H1 (cell line): ENCODE measurements around the gene NOL12. TPM values are rescaled to one million over a fixed set of nuclear protein-coding genes. Genes with fewer than 3 reads are reported as not detected.

Source experiments
- CTCF ChIA-PET: fragments of 300-600 bp; sonication (Branson Sonifier 250); formaldehyde crosslinking; loops from one replicate; lab custom pipeline; 2021; ENCODE audit not compliant: partially characterized antibody; lab: Charles Lee
- POLR2A ChIA-PET: fragments of 300-600 bp; sonication (Branson Sonifier 250); formaldehyde crosslinking; loops from one replicate; lab custom pipeline; 2021; ENCODE audit warnings: inconsistent platforms; ENCODE audit not compliant: partially characterized antibody; lab: Charles Lee
- DNase-seq, 2 experiments: peaks; one replicate each; pipeline versions ENCODE4 v3.0.0 to v3.0.0-alpha.2; 2010 to 2022; ENCODE audit warnings: low spot score in 2 of 2, low read depth in 1 of 2, mixed read lengths in 1 of 2
- FAIRE-seq: peaks from 2 replicates; lab custom pipeline; 2011; peaks lifted over from hg19 to GRCh38; lab: Jason Lieb, UNC
- H2AFZ ChIP-seq: 2 replicates; pipeline ENCODE4 v1.8.1; 2012; ENCODE audit warnings: low read length, inconsistent platforms
- H2AK5ac ChIP-seq: 2 replicates; pipeline ENCODE4 v1.6.1; 2013; ENCODE audit warnings: low read depth, low read length
- H2BK120ac ChIP-seq: replicated peaks from 2 replicates; pipeline ENCODE3; 2013; ENCODE audit warnings: low read depth, low read length, inconsistent platforms
- H2BK12ac ChIP-seq: 2 replicates; pipeline ENCODE4 v1.6.1; 2013; ENCODE audit warnings: low read depth, low read length
- H2BK15ac ChIP-seq: 2 replicates; pipeline ENCODE4 v1.6.1; 2013; ENCODE audit warnings: low read length
- H2BK20ac ChIP-seq: 2 replicates; pipeline ENCODE4 v1.6.1; 2013; ENCODE audit warnings: low read length
- H2BK5ac ChIP-seq: 2 replicates; pipeline ENCODE4 v1.6.1; 2013; ENCODE audit warnings: low read depth, low read length
- H3K14ac ChIP-seq: 2 replicates; pipeline ENCODE4 v1.6.1; 2013; ENCODE audit warnings: inconsistent platforms; ENCODE audit not compliant: insufficient read length
- H3K18ac ChIP-seq: 2 replicates; pipeline ENCODE4 v1.6.1; 2013; ENCODE audit warnings: low read length; ENCODE audit errors: extremely low read depth
- H3K23ac ChIP-seq: 2 replicates; pipeline ENCODE4 v1.6.1; 2013; ENCODE audit warnings: inconsistent platforms; ENCODE audit not compliant: insufficient read length
- H3K23me2 ChIP-seq: 2 replicates; pipeline ENCODE4 v1.6.1; 2013; ENCODE audit warnings: low read depth, low read length
- H3K27ac ChIP-seq: 2 replicates; pipeline ENCODE4 v1.6.1; 2011; ENCODE audit warnings: low read depth, low read length, inconsistent platforms
- H3K27me3 ChIP-seq, 4 experiments: replicated peaks in 1 of 4; 1 replicate in 1 of 4; 2 replicates in 3 of 4; pipeline versions ENCODE4 v1.6.1 to v1.8.1; 2011 to 2013; ENCODE audit warnings: low read length in 3 of 4, mild to moderate bottlenecking in 3 of 4, inconsistent platforms in 2 of 4, mixed read lengths in 2 of 4, moderate library complexity in 1 of 4; ENCODE audit not compliant: control insufficient read depth in 3 of 4, insufficient read depth in 3 of 4; ENCODE audit errors: extremely low read depth in 1 of 4
- H3K36me3 ChIP-seq, 4 experiments: 2 replicates each; pipeline versions ENCODE4 v1.6.1 to v1.8.1; 2011 to 2013; ENCODE audit warnings: mild to moderate bottlenecking in 4 of 4, low read length in 3 of 4, moderate library complexity in 2 of 4, control low read depth in 1 of 4, inconsistent platforms in 1 of 4; ENCODE audit not compliant: insufficient read depth in 4 of 4, control insufficient read depth in 2 of 4
- H3K4ac ChIP-seq: replicated peaks from 2 replicates; pipeline ENCODE3; 2013; ENCODE audit warnings: low read length, low read depth, mixed read lengths, inconsistent platforms; ENCODE audit not compliant: insufficient read length
- H3K4me1 ChIP-seq, 4 experiments: replicated peaks in 1 of 4; 1 replicate in 1 of 4; 2 replicates in 3 of 4; pipeline versions ENCODE4 v1.6.1 to v1.8.1; 2011 to 2013; ENCODE audit warnings: low read length in 3 of 4, inconsistent platforms in 2 of 4, mixed read lengths in 1 of 4; ENCODE audit not compliant: insufficient read depth in 4 of 4, control insufficient read depth in 3 of 4
- H3K4me2 ChIP-seq, 2 experiments: 2 replicates each; pipeline versions ENCODE4 v1.6.1 to v1.8.1; 2011 to 2013; ENCODE audit warnings: low read depth in 2 of 2, low read length in 2 of 2, control low read depth in 1 of 2, inconsistent platforms in 1 of 2, mild to moderate bottlenecking in 1 of 2; ENCODE audit not compliant: insufficient read depth in 1 of 2
- H3K4me3 ChIP-seq, 4 experiments: fragments of 200-600, 300-600 bp in 1 of 4; sonication (generic), shearing (Covaris generic), sonication (Bioruptor Twin) in 1 of 4; 2 replicates each; pipeline versions ENCODE4 v1.5.1 to v1.8.1; 2011 to 2016; ENCODE audit warnings: low read length in 4 of 4, low read depth in 3 of 4, control low read depth in 2 of 4, inconsistent platforms in 2 of 4, mild to moderate bottlenecking in 2 of 4, mixed read lengths in 1 of 4, moderate library complexity in 1 of 4; ENCODE audit not compliant: insufficient read depth in 2 of 4; ENCODE audit errors: extremely low read depth in 1 of 4
- H3K56ac ChIP-seq: replicated peaks from 2 replicates; pipeline ENCODE3; 2013; ENCODE audit warnings: low read depth, mild to moderate bottlenecking, mixed read lengths, low read length, inconsistent platforms; ENCODE audit not compliant: insufficient read length
- H3K79me1 ChIP-seq: 2 replicates; pipeline ENCODE4 v1.6.1; 2013; ENCODE audit warnings: low read depth, low read length, control low read depth
- H3K79me2 ChIP-seq, 2 experiments: 2 replicates each; pipeline versions ENCODE4 v1.6.1 to v1.8.1; 2012 to 2013; ENCODE audit warnings: low read length in 2 of 2, mild to moderate bottlenecking in 2 of 2, inconsistent platforms in 1 of 2; ENCODE audit not compliant: insufficient read depth in 2 of 2, control insufficient read depth in 1 of 2
- H3K9ac ChIP-seq, 4 experiments: replicated peaks in 1 of 4; 1 replicate in 1 of 4; 2 replicates in 3 of 4; pipeline versions ENCODE4 v1.6.1 to v1.8.1; 2011 to 2013; ENCODE audit warnings: low read depth in 3 of 4, low read length in 3 of 4, control low read depth in 2 of 4, mild to moderate bottlenecking in 2 of 4, moderate library complexity in 2 of 4, inconsistent platforms in 1 of 4; ENCODE audit errors: extremely low read depth in 1 of 4
- H3K9me3 ChIP-seq, 2 experiments: 2 replicates each; pipeline versions ENCODE4 v1.6.1 to v1.8.1; 2012 to 2013; ENCODE audit warnings: mild to moderate bottlenecking in 2 of 2, moderate library complexity in 2 of 2, control low read depth in 1 of 2, inconsistent platforms in 1 of 2, low read depth in 1 of 2, low read length in 1 of 2, mixed read lengths in 1 of 2; ENCODE audit not compliant: insufficient read depth in 2 of 2
- H4K20me1 ChIP-seq, 2 experiments: replicated peaks in 1 of 2; 2 replicates each; pipeline versions ENCODE3 to v1.8.1; 2011 to 2013; ENCODE audit warnings: inconsistent platforms in 2 of 2, low read length in 2 of 2, mild to moderate bottlenecking in 1 of 2; ENCODE audit not compliant: insufficient read depth in 2 of 2, control insufficient read depth in 1 of 2
- H4K5ac ChIP-seq: 2 replicates; pipeline ENCODE4 v1.6.1; 2013; ENCODE audit warnings: low read length, low read depth, mixed read lengths, inconsistent platforms; ENCODE audit not compliant: insufficient read length
- H4K8ac ChIP-seq: 2 replicates; pipeline ENCODE4 v1.8.0; 2013; ENCODE audit warnings: mild to moderate bottlenecking, moderate library complexity, low read length, inconsistent platforms; ENCODE audit not compliant: insufficient read depth; ENCODE audit errors: extremely low read depth
- H4K91ac ChIP-seq: replicated peaks from 2 replicates; pipeline ENCODE3; 2013; ENCODE audit warnings: low read length, mixed read lengths, inconsistent platforms; ENCODE audit not compliant: insufficient read length
- CEBPB ChIP-seq: IDR thresholded peaks from 2 replicates; pipeline ENCODE4 v1.6.1; 2012; ENCODE audit warnings: low read depth, low read length
- E2F6 ChIP-seq: IDR thresholded peaks from 2 replicates; pipeline ENCODE4 v1.6.1; 2012; ENCODE audit warnings: inconsistent platforms
- FOSL1 ChIP-seq: IDR thresholded peaks from 2 replicates; pipeline ENCODE4 v1.6.1; 2011; ENCODE audit warnings: mild to moderate bottlenecking, low read depth, low read length, moderate library complexity; ENCODE audit not compliant: insufficient read depth
- KDM1A ChIP-seq: fragments of 200-600, 300-600 bp; sonication (generic); IDR thresholded peaks from 2 replicates; pipeline ENCODE4 v1.7.1; 2016; ENCODE audit warnings: mild to moderate bottlenecking, low read length, borderline replicate concordance
- NANOG ChIP-seq: IDR thresholded peaks from 2 replicates; pipeline ENCODE4 v1.6.1; 2011; ENCODE audit warnings: low read length, low read depth, mild to moderate bottlenecking, inconsistent platforms; ENCODE audit not compliant: insufficient read depth, poor library complexity, severe bottlenecking
- POLR2AphosphoS5 ChIP-seq: IDR thresholded peaks from 2 replicates; pipeline ENCODE4 v1.6.1; 2011; ENCODE audit warnings: low read depth, low read length
- RBBP5 ChIP-seq: IDR thresholded peaks from 2 replicates; pipeline ENCODE4 v1.7.1; 2012; ENCODE audit warnings: low read depth, mild to moderate bottlenecking, inconsistent platforms, low read length, moderate library complexity, borderline replicate concordance
- SP4 ChIP-seq: IDR thresholded peaks from 2 replicates; pipeline ENCODE4 v1.6.1; 2012; ENCODE audit warnings: low read length, inconsistent platforms
- TEAD4 ChIP-seq: IDR thresholded peaks from 2 replicates; pipeline ENCODE4 v1.6.1; 2012; ENCODE audit warnings: low read depth, low read length, inconsistent platforms, mixed read lengths
- WGBS, 2 experiments: shearing (Covaris generic) in 1 of 2; methylation state at CpG; one replicate each; pipeline versions ENCODE4 v1.1.6 to v1.1.7; 2013 to 2015; ENCODE audit warnings: low lambda C conversion rate in 2 of 2, mixed read lengths in 2 of 2, inconsistent platforms in 1 of 2, low coverage in 1 of 2, missing lambda C conversion rate in 1 of 2; ENCODE audit not compliant: insufficient replicate concordance in 2 of 2, insufficient coverage in 1 of 2, insufficient read length in 1 of 2; ENCODE audit errors: extremely low coverage in 1 of 2, missing lambda C conversion rate in 1 of 2; 5-methylcytosine and 5-hydroxymethylcytosine counted together
- polyA plus RNA-seq, 7 experiments: library from polyadenylated mRNA; depleted of rRNA in 3 of 7; stranded (reverse) in 5 of 7; unstranded in 2 of 7; fragments of >200 nt in 5 of 7; fragments of 200-250 nt in 2 of 7; gene quantifications; 1 replicate in 5 of 7; 2 replicates in 1 of 7; 4 replicates in 1 of 7; pipeline versions ENCODE4 v1.2.1 to v1.2.3, GENCODE V29; 2011 to 2013; ENCODE audit warnings: missing spikeins in 2 of 7, mixed read lengths in 2 of 7
- total RNA-seq: library from RNA; stranded (reverse); fragmentation: NEBNext Ultra II Directional; extraction: Animal tissue kit (Norgen Biotek cat#: 25700); gene quantifications from 2 replicates; pipeline ENCODE4 v1.2.1, GENCODE V29; 2021

The NOL12 gene
- total and polyA plus RNA-seq, 2 of the 8 experiments (the other 6 are each of a cell fraction or from before 2014, with no cell fraction given), result 25.3 to 28.3 TPM

- Histone ChIP-seq H3K18ac (no peak overlapping the region), H3K56ac (no peak overlapping the region), H2BK12ac (no peak overlapping the region), H2BK15ac (no peak overlapping the region), H3K36me3 (peaks cover 5 to 29% (median 15%) of the 10 kb centered on the region in 4 experiments; a peak in 7 of 8 replicates), H4K5ac (no peak overlapping the region), H3K23ac (no peak overlapping the region)
- 93% methylated on average over 18 of the region's 18 CpGs; no CpG with 5 or more reads in 1 of the 2 experiments for WGBS, 2 experiments
- POLR2A ChIA-PET, result no interaction called here
- TF ChIP-seq CEBPB, result no peak
- TF ChIP-seq POLR2AphosphoS5, result no peak
- TF ChIP-seq E2F6, result no peak
- TF ChIP-seq FOSL1, result no peak
- no peak for TF ChIP-seq NANOG
- no peak for TF ChIP-seq RBBP5
- TF ChIP-seq SP4, result no peak
- TF ChIP-seq KDM1A, result no peak
- no peak for TF ChIP-seq TEAD4
- TF ChIP-seq, all 59 proteins: peak for 0
- H3K4me2 ChIP-seq, result no peak overlapping the region
- peaks cover 3% of the 10 kb centered on the region; the same call in 1 of the 2 replicates for H3K79me1 ChIP-seq
- no peak overlapping the region for H3K27ac ChIP-seq
- no peak overlapping the region for H3K4ac ChIP-seq
- no peak for DNase-seq
- H3K79me2 ChIP-seq, result peaks cover 0 to 7% of the 10 kb centered on the region in 2 experiments; a peak in 1 of 4 replicates
- H3K4me3 ChIP-seq, result no peak overlapping the region
- H2BK20ac ChIP-seq, result no peak overlapping the region
- no peaks in the 10 kb centered on the region for H3K9me3 ChIP-seq
- H4K20me1 ChIP-seq, result peaks cover 0 to 6% of the 10 kb centered on the region in 2 experiments
- H3K14ac ChIP-seq, result no peak overlapping the region
- no peak overlapping the region for H4K91ac ChIP-seq
- H3K27me3 ChIP-seq, result no peaks in the 10 kb centered on the region
- peaks cover 0 to 6% (median 2%) of the 10 kb centered on the region in 4 experiments; a peak in 4 of 7 replicates for H3K4me1 ChIP-seq
- no peak overlapping the region for H2BK120ac ChIP-seq
- H2AFZ ChIP-seq, result no peak overlapping the region
- peaks cover 4% of the 10 kb centered on the region for H3K23me2 ChIP-seq
- CTCF ChIA-PET, result interaction anchor here (0.8 to 7.3 kb wide), 2 partner anchors 9 to 48 kb away, joined by 4 to 37 read pairs; no protein-coding TSS in a partner anchor
- H2BK5ac ChIP-seq, result no peak overlapping the region
- no peak for FAIRE-seq
- H3K9ac ChIP-seq, result no peak overlapping the region
- H4K8ac ChIP-seq, result no peak overlapping the region
- H2AK5ac ChIP-seq, result no peak overlapping the region
These were observed 4.9 kb downstream of the NOL12 start for GRCh38 chr22:37690901-37691504.
